HG03066 (cell line): Measurements from ENCODE around the gene FHOD3.

Experiments used
- ATAC-seq: cut with Tn5 transposase; IDR thresholded peaks from one replicate; pipeline ENCODE4 v1.9.1; 2021; ENCODE audit warnings: low read depth; ENCODE audit not compliant: unreplicated experiment

FHOD3 gene

DNA sequence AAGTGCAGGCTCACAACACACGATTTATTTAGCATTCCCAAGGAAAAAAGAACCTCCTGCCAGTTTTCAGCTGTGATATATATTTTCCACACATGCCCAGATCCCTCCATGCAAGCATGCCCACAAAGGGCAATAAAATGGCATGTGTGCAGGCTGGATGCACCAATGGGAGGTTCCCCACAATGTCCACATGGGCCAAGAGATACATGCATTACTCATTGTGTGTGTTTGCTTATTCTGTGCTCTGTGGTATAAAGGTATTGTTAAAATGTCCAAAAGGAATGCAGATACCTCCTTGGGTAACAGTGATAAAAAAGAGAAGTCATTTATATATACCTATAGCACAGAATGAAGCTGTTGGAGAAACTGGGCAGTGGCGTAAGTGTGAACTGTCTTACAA is 207.4 kb downstream of the FHOD3 start:
- ATAC-seq: no peak

DNA sequence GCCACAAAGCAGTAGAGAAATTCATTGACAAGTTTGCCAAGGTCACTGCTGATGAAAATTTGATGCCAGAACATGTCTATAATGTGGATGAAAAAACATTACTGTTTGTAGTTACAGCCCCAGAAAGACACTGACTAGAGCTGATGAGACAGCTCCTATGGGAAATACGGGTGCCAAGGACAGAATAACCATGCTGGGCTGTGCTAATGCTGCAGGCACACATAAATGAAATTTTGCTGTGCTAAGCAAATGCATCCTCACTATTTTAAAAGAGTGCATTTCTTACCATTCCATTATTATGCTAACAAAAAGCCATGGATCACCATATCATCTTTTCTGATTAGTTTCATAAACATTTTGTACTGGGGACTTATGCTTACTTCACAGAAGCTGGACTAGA is 208.2 kb downstream of the FHOD3 start:
- no peak for ATAC-seq

DNA sequence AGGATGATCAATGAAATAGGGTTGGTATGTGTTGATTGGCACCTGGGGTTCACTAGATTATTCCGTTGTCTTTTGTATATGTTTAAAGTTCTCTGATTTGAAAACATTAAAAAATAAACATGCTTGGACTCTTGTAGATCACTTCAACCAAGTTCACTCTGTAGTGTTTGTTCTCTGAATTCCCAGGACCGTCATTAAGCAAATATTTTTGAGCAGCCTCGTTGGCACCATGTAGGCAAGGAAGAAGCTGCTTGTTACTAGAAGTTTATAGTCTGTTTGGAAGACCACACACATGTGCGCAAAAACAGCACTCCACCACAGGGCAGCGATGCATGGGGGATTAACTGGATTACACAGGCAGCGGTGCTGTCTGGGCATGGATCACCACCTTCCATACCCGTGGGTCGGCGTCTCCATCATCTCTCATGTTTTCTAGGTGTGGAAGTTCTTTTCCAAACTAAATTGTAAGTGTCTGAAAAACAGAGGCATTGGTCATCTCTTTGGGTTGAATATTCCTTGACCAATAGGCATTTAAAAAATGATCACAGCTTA is 212.2 kb downstream of the FHOD3 start:
- ATAC-seq: no peak

- no peak for ATAC-seq
These were observed 214.4 kb downstream of the FHOD3 start for GRCh38 chr18:36511791-36512352.

DNA sequence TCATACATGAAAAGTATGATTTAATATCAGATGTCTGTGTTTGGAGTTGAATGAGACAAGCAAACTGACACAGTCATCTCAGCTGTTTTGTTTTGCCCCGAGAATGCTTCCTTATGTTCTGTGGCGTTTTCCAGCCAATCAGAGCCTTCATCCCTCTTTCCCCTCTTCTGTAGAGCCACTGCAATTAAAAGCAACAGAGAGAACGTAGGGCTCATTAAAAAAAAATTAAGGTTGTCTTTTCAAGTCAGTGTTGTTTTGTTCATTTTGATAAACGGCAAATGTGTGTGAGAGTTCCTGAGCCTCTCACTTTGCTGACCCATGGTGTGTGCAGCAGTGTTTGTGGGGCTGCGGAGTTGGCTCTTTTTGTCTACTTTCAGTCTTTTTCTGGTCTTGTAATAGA is 216.0 kb downstream of the FHOD3 start:
- no peak for ATAC-seq

DNA sequence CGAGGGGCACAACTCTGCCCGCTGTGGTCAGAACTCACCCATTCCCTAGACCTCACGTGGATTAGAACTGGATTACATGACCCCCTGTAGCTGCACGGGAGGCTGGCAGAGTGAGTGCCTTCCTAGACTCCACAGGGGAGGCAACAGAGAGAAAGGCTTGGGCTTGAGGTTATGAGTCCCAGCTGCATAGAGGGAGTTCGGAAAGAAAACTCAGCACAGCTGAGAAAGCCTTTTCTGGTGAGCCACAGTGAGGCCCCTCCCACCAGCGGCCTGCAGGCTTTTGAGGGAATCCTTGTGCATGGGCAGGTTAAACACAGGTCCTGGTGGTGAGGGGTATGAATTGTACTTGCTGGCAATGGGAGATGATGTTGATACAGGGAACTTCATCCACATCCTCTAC is 217.3 kb downstream of the FHOD3 start:
- ATAC-seq: no peak

- ATAC-seq: no peak
These were observed 218.7 kb downstream of the FHOD3 start for GRCh38 chr18:36516258-36516657.

- ATAC-seq: no peak
These were observed 219.2 kb downstream of the FHOD3 start for GRCh38 chr18:36516726-36517125.

DNA sequence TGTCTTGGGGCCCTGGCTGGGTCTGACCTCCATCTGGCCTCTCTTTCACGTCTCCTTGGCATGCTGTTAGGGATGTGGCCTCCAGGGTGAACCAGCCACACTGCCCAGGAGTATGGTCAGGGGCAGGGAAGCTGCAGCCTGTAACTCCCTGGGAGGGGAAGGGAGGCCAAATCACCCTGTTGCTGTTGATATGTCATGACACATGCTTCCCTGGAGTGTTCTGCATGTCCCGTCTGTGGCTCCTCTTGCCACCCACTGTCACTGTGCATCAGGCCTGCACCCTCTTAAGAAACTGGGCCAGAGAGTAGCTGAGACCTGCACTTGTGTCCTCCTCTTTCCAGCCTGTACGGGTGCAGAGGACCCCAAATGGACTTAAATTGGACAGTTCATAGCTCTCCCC is 221.3 kb downstream of the FHOD3 start:
- no peak for ATAC-seq

DNA sequence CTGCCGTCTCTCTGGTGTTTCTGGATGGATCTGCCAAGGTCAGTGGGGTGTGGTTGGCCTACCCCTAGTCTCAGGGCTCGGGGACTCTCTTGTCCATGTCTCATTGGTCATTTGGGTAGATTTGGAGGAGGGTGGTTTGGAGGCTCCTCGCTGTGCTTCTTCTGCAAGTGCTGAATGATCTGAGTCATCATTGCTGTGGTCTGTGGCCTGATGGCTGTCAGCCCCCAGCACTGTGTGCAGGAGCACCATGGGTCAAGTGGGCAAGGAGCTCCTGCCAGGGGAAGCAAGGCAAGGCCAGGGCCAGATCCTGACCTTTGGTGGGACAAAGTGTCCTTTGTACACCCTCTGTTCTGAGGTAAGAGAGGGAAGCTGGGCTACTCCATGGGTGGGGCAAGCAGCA is 221.8 kb downstream of the FHOD3 start:
- no peak for ATAC-seq

- ATAC-seq: no peak
These were observed 225.0 kb downstream of the FHOD3 start for GRCh38 chr18:36522509-36522908.

DNA sequence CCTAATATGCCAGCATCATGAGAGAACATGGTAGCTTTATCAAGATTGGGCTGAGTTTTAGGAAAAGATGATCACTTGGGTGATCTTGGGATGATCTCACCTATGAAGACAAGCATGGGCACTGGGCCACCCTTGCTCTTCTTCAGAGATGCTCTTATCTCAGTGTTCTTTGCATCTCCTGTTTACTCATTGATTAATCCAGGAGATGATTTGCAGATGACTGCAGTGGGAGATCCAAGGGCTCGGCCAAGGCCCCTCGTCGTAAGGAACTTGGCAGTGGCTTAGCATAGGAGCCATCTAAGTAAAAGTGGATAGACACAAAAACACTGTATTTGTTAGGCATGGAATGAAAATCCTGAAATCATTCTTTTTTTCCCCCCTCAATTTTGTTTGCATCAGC is 228.4 kb downstream of the FHOD3 start:
- no peak for ATAC-seq

DNA sequence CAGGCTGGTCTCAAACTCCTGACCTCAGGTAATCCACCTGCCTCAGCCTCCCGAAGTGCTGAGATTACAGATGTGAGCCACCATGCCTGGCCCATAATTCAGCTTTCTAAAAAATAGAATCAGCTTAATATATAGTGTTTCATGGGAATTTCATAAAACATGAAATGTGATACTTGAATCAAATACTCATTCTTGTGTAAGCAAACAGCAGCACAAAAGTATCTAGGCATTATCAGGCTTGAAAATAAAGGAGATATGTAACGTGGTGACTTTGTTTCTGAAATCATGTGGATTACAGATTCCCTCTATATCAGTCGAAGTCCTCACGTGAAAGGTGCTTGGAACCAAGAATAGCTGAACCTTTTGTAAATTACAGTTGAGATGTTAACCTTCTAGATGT is 229.1 kb downstream of the FHOD3 start:
- ATAC-seq: no peak

- ATAC-seq: no peak
These were observed 229.5 kb downstream of the FHOD3 start for GRCh38 chr18:36527051-36527450.

GRCh38 chr18:36527740-36528455 is 230.4 kb downstream of the FHOD3 start:
- ATAC-seq: no peak

DNA sequence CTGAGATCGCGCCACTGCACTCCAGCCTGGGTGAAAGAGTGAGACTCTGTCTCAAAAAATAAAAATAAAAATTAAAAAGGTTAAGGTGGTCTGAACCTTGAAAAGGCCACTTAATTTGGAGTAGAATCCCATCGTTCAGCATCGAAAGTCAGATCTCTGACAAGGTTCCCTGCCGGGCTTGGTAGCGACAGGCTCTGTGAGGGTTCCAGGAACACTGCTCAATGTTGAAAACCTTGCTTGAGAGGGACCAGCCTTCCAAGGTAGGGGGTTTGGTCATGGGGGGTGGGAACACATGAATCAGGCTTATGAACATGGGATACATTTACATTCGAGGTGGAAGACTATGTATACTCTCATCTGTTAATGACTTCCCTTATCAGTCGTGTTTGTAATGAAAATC is 232.2 kb downstream of the FHOD3 start:
- no peak for ATAC-seq

DNA sequence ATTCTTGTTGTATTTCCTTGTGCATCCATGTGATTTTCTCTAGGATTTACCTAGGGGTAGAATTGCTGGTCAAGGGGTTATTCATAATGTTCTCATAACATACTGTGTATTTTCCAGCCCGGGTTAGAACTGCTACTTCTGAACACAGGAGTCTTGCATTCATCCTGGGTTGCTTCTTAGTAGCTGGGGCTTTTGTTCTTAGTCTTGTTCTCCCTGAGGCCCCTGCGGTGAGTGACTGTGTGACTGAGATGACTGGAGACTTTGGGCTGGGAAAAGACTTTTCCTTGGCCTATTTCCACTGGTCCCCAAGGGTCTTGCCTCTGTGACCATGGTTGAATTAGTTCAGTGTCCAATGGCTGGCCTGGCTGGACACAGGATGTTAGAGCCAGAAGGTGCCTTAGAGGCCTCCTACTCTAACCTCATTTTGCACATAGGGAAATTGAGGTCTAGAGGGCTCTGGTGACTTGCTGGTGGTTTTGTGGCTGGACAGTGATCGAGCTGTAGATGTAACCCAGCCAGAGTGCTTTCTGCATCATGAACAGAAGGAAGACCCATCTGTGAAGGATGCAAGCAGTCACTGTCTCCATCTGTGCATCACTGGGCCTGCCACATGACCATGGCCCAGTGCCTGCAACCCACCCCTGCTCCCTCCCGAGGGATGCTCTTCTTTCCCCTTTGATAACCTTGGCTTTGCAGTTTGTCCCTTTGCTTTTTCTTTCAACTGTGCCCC is 233.3 kb downstream of the FHOD3 start:
- no peak for ATAC-seq

- ATAC-seq: no peak
These were observed 234.1 kb downstream of the FHOD3 start for GRCh38 chr18:36531636-36532035.

DNA sequence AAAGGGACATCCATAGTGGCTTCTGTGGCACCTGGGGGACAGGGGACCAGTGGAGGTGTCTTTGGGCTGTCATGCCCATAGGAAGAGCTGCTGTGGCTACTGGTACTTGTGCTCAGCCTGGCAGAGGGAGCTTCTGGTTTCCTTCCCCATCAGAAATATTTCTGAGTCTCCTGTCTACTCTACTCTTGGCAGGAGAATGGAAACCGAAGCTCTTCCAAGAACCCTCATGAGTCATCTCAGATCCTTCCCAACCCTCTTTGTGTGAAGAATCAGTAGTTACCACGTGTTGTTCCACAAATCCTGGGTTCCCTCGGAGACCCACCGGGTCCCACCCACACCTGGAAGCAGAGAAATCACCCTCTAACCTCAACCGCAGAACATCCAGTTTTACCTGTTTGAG is 234.9 kb downstream of the FHOD3 start:
- ATAC-seq: no peak

DNA sequence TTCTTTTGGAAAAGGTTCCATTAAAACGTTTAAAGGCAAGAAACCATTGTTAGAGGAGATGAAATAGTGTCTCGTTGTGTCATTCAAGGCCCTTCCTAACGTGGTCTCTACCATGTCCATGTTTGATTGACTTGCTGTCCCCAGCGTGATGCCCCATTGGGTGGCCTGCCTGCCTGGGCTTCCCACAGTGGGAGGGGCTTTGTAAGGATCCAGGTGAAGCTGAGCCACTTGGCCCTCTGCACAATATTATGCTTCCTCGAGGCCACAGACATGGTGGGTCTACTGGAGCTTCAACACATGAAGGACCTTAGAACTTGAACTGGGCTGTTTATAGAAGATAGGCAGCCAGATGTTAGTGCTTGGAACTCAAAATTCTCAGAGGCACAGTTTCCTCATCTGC is 235.3 kb downstream of the FHOD3 start:
- no peak for ATAC-seq

- ATAC-seq: no peak
These were observed 236.1 kb downstream of the FHOD3 start for GRCh38 chr18:36533446-36534153.
